Breast epithelium (tissue), 3 donors: ENCODE measurements around the gene PRDM11.

Experiments used
- CTCF ChIP-seq, 3 donors: fragments of 450-650 bp; IDR thresholded peaks; one replicate each; pipeline ENCODE4 v1.5.1; 2016 to 2017; ENCODE audit warnings: antibody characterized with exemption in 3 of 3, mild to moderate bottlenecking in 3 of 3, moderate library complexity in 3 of 3
- POLR2A ChIP-seq: fragments of 450-650 bp; IDR thresholded peaks from one replicate; pipeline ENCODE4 v1.6.1; 2016; ENCODE audit warnings: antibody characterized with exemption, mild to moderate bottlenecking, moderate library complexity

DNA sequence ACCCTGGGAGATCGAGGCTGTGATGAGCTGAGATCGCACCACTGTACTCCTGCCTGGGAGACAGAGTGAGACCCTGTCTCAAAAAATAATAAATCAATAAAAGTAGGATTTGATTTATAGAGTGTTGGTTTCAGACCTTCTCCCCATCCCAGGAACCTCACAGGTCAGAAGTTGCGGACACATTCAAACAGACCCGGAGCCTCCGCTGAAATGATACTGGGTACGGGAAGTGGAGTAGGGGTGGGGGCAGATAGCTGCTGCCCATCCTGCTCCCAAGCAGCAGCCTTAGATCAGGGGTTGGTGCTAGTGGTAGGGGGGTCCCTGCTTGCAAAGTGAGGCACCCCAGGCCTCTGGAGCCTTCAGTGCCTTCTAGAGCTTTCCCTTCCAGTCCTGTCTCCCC, 7.8 kb downstream of the PRDM11 start:
- TF ChIP-seq POLR2A (no peak), CTCF (IDR thresholded peaks at IDR 0.05) (no peak)
